Measurements from ENCODE around the gene TMEM250.
A peak's percentile ranks its signal among the peaks of the same experiment; 100 is the strongest.

TMEM250 gene

DNA sequence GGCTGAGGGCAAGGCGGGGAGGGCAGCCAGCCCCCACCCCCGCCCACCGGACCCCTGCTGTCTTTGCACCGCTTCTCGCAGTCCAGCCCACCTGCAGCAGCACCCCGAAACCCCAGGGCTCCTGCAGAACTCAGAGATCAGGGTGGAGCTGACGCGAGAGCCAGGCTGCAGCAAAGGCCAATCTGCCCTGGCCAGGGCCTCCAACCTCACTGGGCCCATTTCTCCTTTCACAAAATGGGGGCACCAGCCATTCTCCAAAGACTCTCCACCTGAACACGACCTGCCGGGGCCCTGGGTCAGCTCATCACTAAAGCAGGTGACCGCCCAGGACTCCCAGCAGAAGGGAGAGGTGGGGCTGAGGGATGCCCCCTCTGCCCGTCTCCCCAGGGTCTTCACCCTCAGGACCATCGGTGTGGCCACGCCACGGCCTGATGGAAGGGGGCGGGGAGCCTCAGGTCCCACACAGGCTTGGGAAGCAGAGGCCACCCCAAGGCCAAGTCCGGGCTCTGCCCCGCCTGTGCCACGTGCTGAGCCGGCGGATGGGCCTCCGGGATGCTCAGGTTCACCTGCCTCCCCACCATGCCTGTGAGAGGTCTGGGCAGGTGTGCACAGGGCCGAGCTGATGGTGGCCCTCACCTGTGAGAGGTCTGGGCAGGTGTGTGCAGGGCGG is 36.7 kb downstream of the TMEM250 start:
- DNase-seq = no peak

DNA sequence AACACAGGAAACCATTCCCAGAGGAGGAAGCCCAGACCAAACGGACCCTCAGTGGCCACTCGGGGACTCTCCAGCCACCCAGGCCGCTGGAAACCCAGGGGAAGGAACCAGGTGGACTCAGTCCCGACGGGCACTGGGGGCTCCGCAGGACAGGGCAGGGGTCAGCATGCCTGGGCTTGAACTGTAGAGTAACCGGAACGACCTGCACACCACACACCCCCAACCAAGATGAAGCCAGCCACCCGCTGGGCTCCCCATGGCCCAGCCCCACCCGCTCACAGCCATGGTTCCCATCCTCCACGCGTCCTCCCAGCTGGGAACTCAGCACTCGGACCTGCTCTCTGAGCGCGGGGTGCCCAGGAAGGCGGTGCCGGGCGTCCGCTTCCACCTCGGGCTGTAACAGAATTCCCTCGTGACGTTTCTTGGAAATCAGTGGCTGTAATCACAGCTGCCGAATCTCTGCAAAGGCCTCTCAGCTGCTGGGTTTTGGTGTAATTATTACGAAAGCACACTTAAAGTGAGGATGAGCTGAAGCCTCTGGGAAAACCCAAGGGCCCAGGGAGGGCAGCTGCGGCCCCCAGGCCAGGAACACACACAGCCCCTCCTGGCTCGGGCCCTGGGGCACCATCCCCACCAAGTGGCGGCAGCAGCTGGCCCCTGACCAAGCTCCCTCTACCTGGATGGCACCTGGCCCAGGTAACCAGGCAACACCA is 37.4 kb downstream of the TMEM250 start:
- DNase-seq = peak; percentile 60

- no peak for DNase-seq
Measured at GRCh38 chr9:136080716-136081112, 38.0 kb downstream of the TMEM250 start.

DNA sequence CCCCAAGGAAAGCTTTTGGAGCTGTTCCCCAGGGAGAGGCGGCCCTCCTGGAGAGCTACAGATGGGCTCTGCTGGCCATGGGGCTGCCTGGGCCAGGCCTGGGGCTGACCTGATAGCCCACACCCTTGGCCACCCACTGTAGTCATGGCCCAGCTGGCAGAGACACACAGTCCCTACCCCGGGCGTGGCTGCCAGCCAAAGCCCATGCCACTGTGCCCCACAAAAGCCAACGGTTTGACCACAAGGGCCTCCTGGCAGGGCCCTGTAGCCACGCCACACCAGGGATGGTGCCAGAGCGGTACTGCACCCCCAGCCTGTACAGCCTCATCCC is 38.8 kb downstream of the TMEM250 start:
- no peak for DNase-seq

- DNase-seq = no peak
Measured at GRCh38 chr9:136079211-136079915, 39.3 kb downstream of the TMEM250 start.

DNA sequence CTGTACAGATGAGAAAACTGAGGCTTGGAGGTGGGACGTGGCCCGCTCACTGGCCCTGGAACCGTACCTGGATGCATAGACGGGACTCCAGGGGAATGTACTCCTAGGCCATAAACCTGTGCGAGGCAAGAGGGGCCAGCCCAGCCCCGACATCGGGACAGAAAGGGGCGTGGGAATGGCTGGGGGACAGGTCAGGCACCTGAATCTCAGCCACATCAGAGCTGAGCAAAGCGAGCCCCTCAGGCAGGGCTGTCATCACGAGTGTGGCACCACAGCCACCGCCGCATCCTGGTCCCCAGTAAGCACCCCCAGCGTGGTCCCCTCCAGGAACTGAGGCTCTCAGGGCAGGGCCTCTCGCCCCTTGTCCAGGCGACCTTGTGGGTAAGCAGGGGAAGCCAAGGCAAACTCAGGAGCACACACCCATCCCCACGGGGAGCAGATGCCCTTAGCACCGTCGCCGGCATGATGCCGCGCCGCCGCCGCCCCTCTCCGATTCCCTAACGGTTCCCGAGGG is 40.1 kb downstream of the TMEM250 start:
- no peak for DNase-seq

GRCh38 chr9:136078024-136078423 is 40.7 kb downstream of the TMEM250 start:
- DNase-seq = no peak

DNA sequence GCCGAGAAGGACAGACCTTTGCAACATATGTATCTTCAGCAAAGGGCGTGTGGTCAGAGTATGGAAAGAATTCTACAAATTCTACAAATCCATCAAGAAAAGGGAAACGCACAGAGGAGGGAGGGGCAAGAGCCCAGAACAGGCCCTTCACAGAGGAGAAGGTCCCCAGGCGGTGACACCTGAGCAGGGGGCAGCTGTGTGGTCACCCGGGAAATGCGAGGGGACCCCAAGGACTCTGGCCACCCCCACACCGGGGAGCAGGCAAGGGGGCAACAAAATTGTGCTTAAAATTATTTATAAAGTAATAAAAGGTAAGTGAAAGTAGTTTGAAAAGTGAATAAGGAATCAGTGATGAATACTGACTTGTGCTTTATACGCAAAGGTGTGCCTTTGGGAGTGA is 41.2 kb downstream of the TMEM250 start:
- no peak for DNase-seq

- DNase-seq = no peak
Measured at GRCh38 chr9:136075881-136076678, 42.6 kb downstream of the TMEM250 start.

GRCh38 chr9:136075134-136075841 is 43.4 kb downstream of the TMEM250 start:
- DNase-seq = no peak

- DNase-seq = no peak
Measured at GRCh38 chr9:136074706-136075105, 44.0 kb downstream of the TMEM250 start.

All from NCI-H2029 treated with DMSO at 0.1 percent for 48 hours (cell line).